OCI-LY1 (cell line): Measurements from ENCODE around the gene TSBP1.
A peak's percentile ranks its signal among the peaks of the same experiment; 100 is the strongest.

Experiments
- EZH2 ChIP-seq: fragments of 200-600 bp; sonication (generic), shearing (Covaris generic); IDR thresholded peaks from 2 replicates; pipeline ENCODE4 v1.8.0; 2017; ENCODE audit warnings: borderline replicate concordance, mixed run types, mild to moderate bottlenecking, antibody characterized with exemption, low read length, moderate library complexity, mixed read lengths
- TF ChIP-seq, protein P1 (sequence below): fragments of 200-600 bp; sonication (generic), shearing (Covaris generic); IDR thresholded peaks from 2 replicates; pipeline ENCODE4 v1.5.1; 2017; ENCODE audit warnings: mild to moderate bottlenecking, antibody characterized with exemption, low read length, moderate library complexity, mixed read lengths

DNA sequence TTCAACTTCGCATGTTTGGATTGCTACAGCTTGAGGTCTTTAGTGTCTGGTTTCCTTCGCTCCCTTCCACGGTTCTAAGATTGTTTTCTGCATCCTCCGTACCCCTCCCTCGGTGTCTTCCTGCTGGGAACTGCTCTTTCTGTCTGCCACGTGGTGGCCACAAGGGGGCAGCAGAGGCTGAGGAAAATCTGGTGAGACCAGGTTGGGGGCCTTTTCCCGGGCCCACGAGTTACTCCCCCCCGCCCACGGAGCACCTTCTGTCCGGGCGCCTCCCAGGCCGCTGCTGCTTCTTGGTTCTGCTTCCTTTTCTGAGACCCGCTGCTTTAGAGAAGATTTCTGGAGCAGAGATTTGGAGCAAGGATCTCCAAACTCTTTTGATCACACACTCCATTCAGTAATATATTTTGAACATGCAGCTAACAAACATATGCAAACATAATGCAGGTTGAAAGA is 126.7 kb downstream of the TSBP1 start:
- TF ChIP-seq, protein P1, sequence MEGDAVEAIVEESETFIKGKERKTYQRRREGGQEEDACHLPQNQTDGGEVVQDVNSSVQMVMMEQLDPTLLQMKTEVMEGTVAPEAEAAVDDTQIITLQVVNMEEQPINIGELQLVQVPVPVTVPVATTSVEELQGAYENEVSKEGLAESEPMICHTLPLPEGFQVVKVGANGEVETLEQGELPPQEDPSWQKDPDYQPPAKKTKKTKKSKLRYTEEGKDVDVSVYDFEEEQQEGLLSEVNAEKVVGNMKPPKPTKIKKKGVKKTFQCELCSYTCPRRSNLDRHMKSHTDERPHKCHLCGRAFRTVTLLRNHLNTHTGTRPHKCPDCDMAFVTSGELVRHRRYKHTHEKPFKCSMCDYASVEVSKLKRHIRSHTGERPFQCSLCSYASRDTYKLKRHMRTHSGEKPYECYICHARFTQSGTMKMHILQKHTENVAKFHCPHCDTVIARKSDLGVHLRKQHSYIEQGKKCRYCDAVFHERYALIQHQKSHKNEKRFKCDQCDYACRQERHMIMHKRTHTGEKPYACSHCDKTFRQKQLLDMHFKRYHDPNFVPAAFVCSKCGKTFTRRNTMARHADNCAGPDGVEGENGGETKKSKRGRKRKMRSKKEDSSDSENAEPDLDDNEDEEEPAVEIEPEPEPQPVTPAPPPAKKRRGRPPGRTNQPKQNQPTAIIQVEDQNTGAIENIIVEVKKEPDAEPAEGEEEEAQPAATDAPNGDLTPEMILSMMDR: peak; percentile 91
- TF ChIP-seq EZH2: no peak
